ENCODE results near the gene FLVCR1. TPM values are rescaled to one million over a fixed set of nuclear protein-coding genes. Genes with fewer than 3 reads are reported as not detected.

Gene FLVCR1
- total and polyA plus RNA-seq, 4 donors: 0.85 to 14.6 (median 2.4) TPM

DNA sequence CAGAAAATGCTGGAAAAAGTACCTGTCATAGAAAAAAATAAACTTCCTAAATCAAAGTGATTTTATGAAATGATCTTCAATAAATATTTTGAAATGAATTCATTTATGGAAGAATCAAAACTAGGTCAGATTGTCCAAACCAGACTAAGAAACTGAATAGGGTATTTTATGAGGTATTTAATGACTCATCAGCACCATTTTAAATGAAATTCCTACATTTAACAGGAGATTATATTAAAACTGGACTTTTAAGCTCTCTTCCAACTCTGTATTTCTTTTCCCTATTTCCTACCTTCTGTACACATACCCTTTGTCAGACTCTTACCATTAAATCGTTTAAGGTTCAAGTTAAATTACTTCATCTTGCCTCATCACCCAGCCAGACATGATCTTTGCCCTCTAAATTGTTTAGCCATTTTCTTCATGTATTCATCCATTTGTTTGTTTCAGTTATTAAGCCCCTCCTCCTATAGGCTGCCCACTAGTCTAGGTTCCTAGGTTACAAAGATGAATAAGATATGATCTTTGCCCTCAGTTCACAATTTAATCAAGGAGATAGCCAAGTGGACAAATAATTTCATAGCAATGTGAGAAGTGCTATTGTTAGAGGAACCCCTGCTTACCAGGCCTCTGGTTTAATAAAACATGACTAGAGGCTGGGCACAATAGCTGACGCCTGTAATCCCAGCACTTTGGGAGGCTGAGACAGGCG is 41.4 kb upstream of the FLVCR1 start:
- TF ChIP-seq SP1 (IDR thresholded peaks at IDR 0.05) (no peak), HNF4A (conservative IDR thresholded peaks at IDR 0.05) (peak; percentile 16 to 48)
- no peaks in the 10 kb centered on the region for H3K9me3 ChIP-seq (ENCODE audit: control insufficient read depth in 4 of 4, low read length in 3 of 4)
- no peak overlapping the region for H3K4me3 ChIP-seq (ENCODE audit: low read depth in 1 of 3, low read length in 3 of 3)
- H3K27me3 ChIP-seq (ENCODE audit: control insufficient read depth in 4 of 4, insufficient read depth in 4 of 4, low read length in 3 of 4): no peaks in the 10 kb centered on the region
- WGBS: 76% methylated on average over 3 of the region's 3 CpGs
- no peak for DNase-seq (ENCODE audit: low spot score)
- no peak overlapping the region for H3K9ac ChIP-seq (ENCODE audit: low read depth in 1 of 2, low read length in 2 of 2)
- peaks cover 0 to 4% (median 1%) of the 10 kb centered on the region in 4 donors for H3K36me3 ChIP-seq (ENCODE audit: control insufficient read depth in 4 of 4, insufficient read depth in 3 of 4, low read depth in 1 of 4, low read length in 3 of 4)
- peaks cover 0 to 3% (median 0%) of the 10 kb centered on the region in 4 donors for H3K4me1 ChIP-seq (ENCODE audit: control insufficient read depth in 4 of 4, insufficient read depth in 4 of 4, low read length in 3 of 4)
- no peak overlapping the region for H3K27ac ChIP-seq (ENCODE audit: low read depth in 1 of 2, low read length in 2 of 2)

DNA sequence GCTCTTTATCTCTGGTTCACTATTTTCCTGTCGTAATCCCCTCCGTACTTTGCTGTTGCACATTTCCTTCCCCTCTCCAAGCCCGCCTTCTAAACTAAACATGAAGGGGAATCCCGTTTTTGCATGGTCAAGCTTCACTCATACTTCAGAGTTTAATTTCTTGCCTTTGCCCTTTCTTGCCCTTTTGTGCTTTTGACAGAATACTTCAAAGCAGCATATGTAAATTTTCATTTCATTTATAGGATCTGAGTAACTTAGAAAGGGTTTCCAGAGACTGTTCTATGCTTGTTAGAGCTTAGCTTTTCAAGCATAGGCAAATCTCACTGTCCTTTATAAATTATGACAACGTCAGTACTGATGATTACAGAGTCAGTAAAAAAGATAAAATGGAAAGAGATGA is 38.3 kb upstream of the FLVCR1 start:
- TF ChIP-seq EGR1 (IDR thresholded peaks at IDR 0.05; ENCODE audit: low read depth in 2 of 2) (no peak), RAD21 (IDR thresholded peaks at IDR 0.05) (no peak)
- TF ChIP-seq, protein P1, sequence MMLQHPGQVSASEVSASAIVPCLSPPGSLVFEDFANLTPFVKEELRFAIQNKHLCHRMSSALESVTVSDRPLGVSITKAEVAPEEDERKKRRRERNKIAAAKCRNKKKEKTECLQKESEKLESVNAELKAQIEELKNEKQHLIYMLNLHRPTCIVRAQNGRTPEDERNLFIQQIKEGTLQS (IDR thresholded peaks at IDR 0.05): no peak
- TF ChIP-seq, protein P2, sequence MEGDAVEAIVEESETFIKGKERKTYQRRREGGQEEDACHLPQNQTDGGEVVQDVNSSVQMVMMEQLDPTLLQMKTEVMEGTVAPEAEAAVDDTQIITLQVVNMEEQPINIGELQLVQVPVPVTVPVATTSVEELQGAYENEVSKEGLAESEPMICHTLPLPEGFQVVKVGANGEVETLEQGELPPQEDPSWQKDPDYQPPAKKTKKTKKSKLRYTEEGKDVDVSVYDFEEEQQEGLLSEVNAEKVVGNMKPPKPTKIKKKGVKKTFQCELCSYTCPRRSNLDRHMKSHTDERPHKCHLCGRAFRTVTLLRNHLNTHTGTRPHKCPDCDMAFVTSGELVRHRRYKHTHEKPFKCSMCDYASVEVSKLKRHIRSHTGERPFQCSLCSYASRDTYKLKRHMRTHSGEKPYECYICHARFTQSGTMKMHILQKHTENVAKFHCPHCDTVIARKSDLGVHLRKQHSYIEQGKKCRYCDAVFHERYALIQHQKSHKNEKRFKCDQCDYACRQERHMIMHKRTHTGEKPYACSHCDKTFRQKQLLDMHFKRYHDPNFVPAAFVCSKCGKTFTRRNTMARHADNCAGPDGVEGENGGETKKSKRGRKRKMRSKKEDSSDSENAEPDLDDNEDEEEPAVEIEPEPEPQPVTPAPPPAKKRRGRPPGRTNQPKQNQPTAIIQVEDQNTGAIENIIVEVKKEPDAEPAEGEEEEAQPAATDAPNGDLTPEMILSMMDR (IDR thresholded peaks at IDR 0.05; ENCODE audit: low read depth, low read length, missing input control): no peak
- TF ChIP-seq, protein P3, sequence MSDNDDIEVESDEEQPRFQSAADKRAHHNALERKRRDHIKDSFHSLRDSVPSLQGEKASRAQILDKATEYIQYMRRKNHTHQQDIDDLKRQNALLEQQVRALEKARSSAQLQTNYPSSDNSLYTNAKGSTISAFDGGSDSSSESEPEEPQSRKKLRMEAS (IDR thresholded peaks at IDR 0.05): no peak
- no peak overlapping the region for H3K27ac ChIP-seq (ENCODE audit: low read depth in 1 of 2, low read length in 2 of 2)
- no peak for DNase-seq (ENCODE audit: low spot score)
- H3K27me3 ChIP-seq (ENCODE audit: control insufficient read depth in 4 of 4, insufficient read depth in 4 of 4, low read length in 3 of 4): no peaks in the 10 kb centered on the region
- peaks cover 0 to 3% (median 0%) of the 10 kb centered on the region in 4 donors for H3K4me1 ChIP-seq (ENCODE audit: control insufficient read depth in 4 of 4, insufficient read depth in 4 of 4, low read length in 3 of 4)
- no peaks in the 10 kb centered on the region for H3K36me3 ChIP-seq (ENCODE audit: control insufficient read depth in 4 of 4, insufficient read depth in 3 of 4, low read depth in 1 of 4, low read length in 3 of 4)
- no peak overlapping the region for H3K4me3 ChIP-seq (ENCODE audit: low read depth in 1 of 3, low read length in 3 of 3)
- WGBS: 43% methylated on average over 5 of the region's 5 CpGs
- H3K9me3 ChIP-seq (ENCODE audit: control insufficient read depth in 4 of 4, low read length in 3 of 4): no peaks in the 10 kb centered on the region
- no peak overlapping the region for H3K9ac ChIP-seq (ENCODE audit: low read depth in 1 of 2, low read length in 2 of 2)

DNA sequence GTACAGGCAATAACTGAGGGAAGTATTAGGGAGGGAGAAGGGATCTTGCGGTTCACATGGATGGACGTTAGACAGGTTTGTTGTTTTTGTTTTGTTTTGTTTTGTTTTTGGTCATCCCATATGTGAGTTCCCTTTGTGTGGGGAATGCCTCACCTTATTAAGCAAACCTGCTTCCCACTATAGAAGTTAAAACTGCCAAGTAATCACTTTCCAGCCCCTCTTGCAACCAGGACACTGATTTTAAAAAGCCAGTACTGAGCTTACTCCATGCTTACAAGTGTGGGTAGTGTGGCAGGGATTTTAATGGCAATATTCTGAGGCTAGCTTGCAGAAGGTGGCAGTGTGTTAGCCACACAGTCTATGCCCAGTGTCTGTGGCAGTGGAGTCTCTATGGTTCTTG is 37.1 kb upstream of the FLVCR1 start:
- 88% methylated on average over 2 of the region's 2 CpGs for WGBS
- no peak for DNase-seq (ENCODE audit: low spot score)
- no peaks in the 10 kb centered on the region for H3K36me3 ChIP-seq (ENCODE audit: control insufficient read depth in 4 of 4, insufficient read depth in 3 of 4, low read depth in 1 of 4, low read length in 3 of 4)
- H3K4me3 ChIP-seq (ENCODE audit: low read depth in 1 of 3, low read length in 3 of 3): no peak overlapping the region
- peaks cover 0 to 3% (median 0%) of the 10 kb centered on the region in 4 donors for H3K4me1 ChIP-seq (ENCODE audit: control insufficient read depth in 4 of 4, insufficient read depth in 4 of 4, low read length in 3 of 4)
- no peaks in the 10 kb centered on the region for H3K27me3 ChIP-seq (ENCODE audit: control insufficient read depth in 4 of 4, insufficient read depth in 4 of 4, low read length in 3 of 4)
- no peak overlapping the region for H3K27ac ChIP-seq (ENCODE audit: low read depth in 1 of 2, low read length in 2 of 2)
- peaks cover 2 to 9% (median 5%) of the 10 kb centered on the region in 4 donors for H3K9me3 ChIP-seq (ENCODE audit: control insufficient read depth in 4 of 4, low read length in 3 of 4)
- H3K9ac ChIP-seq (ENCODE audit: low read depth in 1 of 2, low read length in 2 of 2): no peak overlapping the region
- no peak for TF ChIP-seq RAD21 (IDR thresholded peaks at IDR 0.05)
- TF ChIP-seq, protein P1 (IDR thresholded peaks at IDR 0.05): no peak
- TF ChIP-seq EGR1 (IDR thresholded peaks at IDR 0.05; ENCODE audit: low read depth in 2 of 2): no peak
- no peak for TF ChIP-seq NR2F2 (IDR thresholded peaks at IDR 0.05)
- no peak for TF ChIP-seq FOXA2 (IDR thresholded peaks at IDR 0.05)
- TF ChIP-seq GABPA (IDR thresholded peaks at IDR 0.05 in 1 of 2, conservative IDR thresholded peaks at IDR 0.05 in 1 of 2): no peak
- no peak for TF ChIP-seq FOXA1 (IDR thresholded peaks at IDR 0.05)
- no peak for TF ChIP-seq TAF1 (conservative IDR thresholded peaks at IDR 0.05)
- TF ChIP-seq SP1 (IDR thresholded peaks at IDR 0.05): no peak
- TF ChIP-seq, protein P2 (IDR thresholded peaks at IDR 0.05; ENCODE audit: low read depth, low read length, missing input control): no peak
- TF ChIP-seq HNF4G (IDR thresholded peaks at IDR 0.05): no peak

All from liver (tissue), 9 donors.